ENCODE data around the gene HAUS3.

GRCh38 chr4:2248044-2248780 is 6.3 kb upstream of the HAUS3 start:
- TF ChIP-seq ZNF274 (IDR thresholded peaks at IDR 0.05; ENCODE audit: low read depth, low read length), result no peak
- TF ChIP-seq YY1 (IDR thresholded peaks at IDR 0.05; ENCODE audit: insufficient read depth, insufficient read length), result no peak

Measured in NT2/D1 (cell line).